ENCODE measurements around the gene SUMO2. TPM values are rescaled to one million over a fixed set of nuclear protein-coding genes. Genes with fewer than 3 reads are reported as not detected.

SUMO2 gene
- total and polyA plus RNA-seq, 2 of the 8 experiments (the other 6 are each of a cell fraction or from before 2014, with no cell fraction given), result 184 to 779 TPM

DNA sequence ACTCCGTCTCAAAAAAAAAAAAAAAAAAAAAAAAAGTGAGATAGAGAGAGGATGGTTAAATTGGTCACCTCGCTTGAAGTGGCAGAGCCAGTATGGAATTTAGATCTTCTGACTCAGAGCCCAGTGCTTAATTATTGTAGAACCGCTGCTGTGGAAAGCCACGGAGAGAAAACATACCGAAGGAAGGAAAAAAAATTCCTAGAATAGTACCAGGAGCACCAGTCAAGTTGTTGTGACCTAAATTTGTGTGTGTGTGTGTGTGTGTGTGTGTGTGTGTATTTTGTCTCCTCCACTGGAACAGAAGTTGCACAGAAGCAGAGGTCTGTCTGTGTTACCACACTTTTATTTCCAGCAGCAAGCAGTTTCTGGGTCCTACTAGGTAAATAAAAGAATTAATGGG is 12.1 kb upstream of the SUMO2 start:
- Histone ChIP-seq H3K79me1 (ENCODE audit: low read depth, low read length) (no peaks in the 10 kb centered on the region), H3K27ac (ENCODE audit: low read depth, low read length) (no peak overlapping the region), H4K91ac (replicated peaks; ENCODE audit: insufficient read length, low read length) (no peak overlapping the region), H2BK120ac (replicated peaks; ENCODE audit: low read depth, low read length) (no peak overlapping the region), H2BK5ac (ENCODE audit: low read depth, low read length) (no peak overlapping the region), H2AFZ (ENCODE audit: low read length) (no peak overlapping the region), H3K23ac (ENCODE audit: insufficient read length) (no peak overlapping the region), H2AK5ac (ENCODE audit: low read depth, low read length) (no peak overlapping the region), H3K14ac (ENCODE audit: insufficient read length) (no peak overlapping the region), H3K9me3 (ENCODE audit: insufficient read depth in 2 of 2, low read depth in 1 of 2, low read length in 1 of 2) (no peaks in the 10 kb centered on the region), H3K27me3 (replicated peaks in 1 of 4; ENCODE audit: control insufficient read depth in 3 of 4, extremely low read depth in 1 of 4, insufficient read depth in 3 of 4, low read length in 3 of 4) (no peaks in the 10 kb centered on the region), H3K79me2 (ENCODE audit: control insufficient read depth in 1 of 2, insufficient read depth in 2 of 2, low read length in 2 of 2) (no peaks in the 10 kb centered on the region), H3K36me3 (ENCODE audit: control insufficient read depth in 2 of 4, insufficient read depth in 4 of 4, low read length in 3 of 4) (no peaks in the 10 kb centered on the region), H3K56ac (replicated peaks; ENCODE audit: insufficient read length, low read depth, low read length) (no peak overlapping the region), H4K5ac (ENCODE audit: insufficient read length, low read depth, low read length) (no peak overlapping the region), H3K4me2 (ENCODE audit: insufficient read depth in 1 of 2, low read depth in 2 of 2, low read length in 2 of 2) (no peak overlapping the region), H3K4me3 (ENCODE audit: extremely low read depth in 1 of 4, insufficient read depth in 2 of 4, low read depth in 3 of 4, low read length in 4 of 4) (no peak overlapping the region), H2BK20ac (ENCODE audit: low read length) (no peak overlapping the region), H4K20me1 (replicated peaks in 1 of 2; ENCODE audit: control insufficient read depth in 1 of 2, insufficient read depth in 2 of 2, low read length in 2 of 2) (no peaks in the 10 kb centered on the region), H2BK12ac (ENCODE audit: low read depth, low read length) (no peak overlapping the region), H2BK15ac (ENCODE audit: low read length) (no peak overlapping the region), H3K4me1 (replicated peaks in 1 of 4; ENCODE audit: control insufficient read depth in 3 of 4, insufficient read depth in 4 of 4, low read length in 3 of 4) (no peaks in the 10 kb centered on the region), H3K9ac (replicated peaks in 1 of 4; ENCODE audit: extremely low read depth in 1 of 4, low read depth in 3 of 4, low read length in 3 of 4) (no peak overlapping the region), H3K18ac (ENCODE audit: extremely low read depth, low read length) (no peak overlapping the region), H4K8ac (ENCODE audit: extremely low read depth, insufficient read depth, low read length) (no peak overlapping the region), H3K4ac (replicated peaks; ENCODE audit: insufficient read length, low read depth, low read length) (no peak overlapping the region), H3K23me2 (ENCODE audit: low read depth, low read length) (no peaks in the 10 kb centered on the region; the same call in 1 of the 2 replicates)
- TF ChIP-seq KDM4A (IDR thresholded peaks at IDR 0.05; ENCODE audit: low read depth, low read length, severe bottlenecking) (no peak), RBBP5 (IDR thresholded peaks at IDR 0.05; ENCODE audit: borderline replicate concordance, low read depth, low read length) (no peak)
- no peak for DNase-seq (ENCODE audit: low read depth in 1 of 2, low spot score in 2 of 2)
- ChIA-PET CTCF (ENCODE audit: partially characterized antibody) (no interaction called here), POLR2A (ENCODE audit: partially characterized antibody) (no interaction called here)
- WGBS, 2 experiments (ENCODE audit: extremely low coverage in 1 of 2, insufficient coverage in 1 of 2, insufficient read length in 1 of 2, insufficient replicate concordance in 2 of 2, low coverage in 1 of 2, low lambda C conversion rate in 2 of 2, missing lambda C conversion rate in 1 of 2), result 97% methylated on average over 4 of the region's 5 CpGs; no CpG with 5 or more reads in 1 of the 2 experiments
- FAIRE-seq, result no peak

Measured in H1 (cell line).